Mesenchymal stem cell (in vitro differentiated cells and primary cell): Measurements from ENCODE around the gene FAM163B.
A peak's percentile ranks its signal among the peaks of the same experiment; 100 is the strongest.

Experiments used
- DNase-seq: peaks from one replicate; pipeline ENCODE4 v3.0.0-alpha.2; 2013
- H2AFZ ChIP-seq: one replicate; pipeline ENCODE4 v1.6.1; 2013; ENCODE audit warnings: low read depth, mild to moderate bottlenecking, control low read depth, inconsistent platforms, low read length, moderate library complexity
- H2AK5ac ChIP-seq: 2 replicates; pipeline ENCODE4 v1.6.1; 2013; ENCODE audit warnings: low read length, moderate library complexity, mild to moderate bottlenecking, inconsistent platforms; ENCODE audit not compliant: severe bottlenecking
- H2BK120ac ChIP-seq: one replicate; pipeline ENCODE4 v1.6.1; 2013; ENCODE audit warnings: low read depth, mild to moderate bottlenecking, inconsistent platforms, low read length, moderate library complexity
- H2BK12ac ChIP-seq, 2 experiments: one replicate each; pipeline ENCODE4 v1.6.1; 2013; ENCODE audit warnings: inconsistent platforms in 2 of 2, low read length in 2 of 2, mild to moderate bottlenecking in 2 of 2, moderate library complexity in 2 of 2, control low read depth in 1 of 2
- H2BK15ac ChIP-seq: one replicate; pipeline ENCODE4 v1.6.1; 2013; ENCODE audit warnings: mild to moderate bottlenecking, low read depth, inconsistent platforms; ENCODE audit not compliant: poor library complexity, severe bottlenecking
- H2BK5ac ChIP-seq: 2 replicates; pipeline ENCODE4 v1.6.1; 2013; ENCODE audit warnings: low read depth, mild to moderate bottlenecking, low read length, control low read depth, inconsistent platforms; ENCODE audit not compliant: poor library complexity, severe bottlenecking
- H3K14ac ChIP-seq, 2 experiments: one replicate each; pipeline ENCODE4 v1.6.1; 2013; ENCODE audit warnings: inconsistent platforms in 2 of 2, low read length in 2 of 2, control low read depth in 1 of 2, mild to moderate bottlenecking in 1 of 2, moderate library complexity in 1 of 2
- H3K18ac ChIP-seq, 2 experiments: one replicate each; pipeline ENCODE4 v1.6.1; 2013; ENCODE audit warnings: inconsistent platforms in 2 of 2, low read length in 2 of 2, control low read depth in 1 of 2, low read depth in 1 of 2, mild to moderate bottlenecking in 1 of 2
- H3K23ac ChIP-seq, 2 experiments: one replicate each; pipeline ENCODE4 v1.6.1; 2013; ENCODE audit warnings: inconsistent platforms in 2 of 2, low read length in 2 of 2, mild to moderate bottlenecking in 2 of 2, moderate library complexity in 2 of 2, control low read depth in 1 of 2
- H3K27ac ChIP-seq: 2 replicates; pipeline ENCODE4 v1.5.1; 2013; ENCODE audit warnings: mild to moderate bottlenecking, moderate library complexity, low read length, control low read depth, inconsistent platforms; ENCODE audit not compliant: poor library complexity, severe bottlenecking
- H3K27me3 ChIP-seq, 2 experiments: 2 replicates each; pipeline versions ENCODE4 v1.6.1 to v1.7.0; 2013; ENCODE audit warnings: low read length in 2 of 2, mild to moderate bottlenecking in 2 of 2, moderate library complexity in 2 of 2, control low read depth in 1 of 2, inconsistent platforms in 1 of 2; ENCODE audit not compliant: control insufficient read depth in 1 of 2, insufficient read depth in 1 of 2
- H3K36me3 ChIP-seq, 2 experiments: 2 replicates each; pipeline versions ENCODE4 v1.6.1 to v1.7.0; 2013; ENCODE audit warnings: low read length in 2 of 2, control low read depth in 1 of 2, inconsistent platforms in 1 of 2, low read depth in 1 of 2, mild to moderate bottlenecking in 1 of 2; ENCODE audit not compliant: insufficient read depth in 2 of 2, control insufficient read depth in 1 of 2
- H3K4ac ChIP-seq, 2 experiments: one replicate each; pipeline ENCODE4 v1.6.1; 2013; ENCODE audit warnings: inconsistent platforms in 2 of 2, low read length in 2 of 2, mild to moderate bottlenecking in 2 of 2, moderate library complexity in 2 of 2, control low read depth in 1 of 2, low read depth in 1 of 2
- H3K4me1 ChIP-seq: 2 replicates; pipeline ENCODE4 v1.6.1; 2013; ENCODE audit warnings: low read depth, low read length, control low read depth; ENCODE audit not compliant: control insufficient read depth, insufficient read depth
- H3K4me2 ChIP-seq: 2 replicates; pipeline ENCODE4 v1.6.1; 2013; ENCODE audit warnings: low read length, mild to moderate bottlenecking, inconsistent platforms; ENCODE audit not compliant: poor library complexity, severe bottlenecking
- H3K4me3 ChIP-seq, 2 experiments: 2 replicates each; pipeline versions ENCODE4 v1.5.1 to v1.7.0; 2013; ENCODE audit warnings: low read length in 2 of 2, mild to moderate bottlenecking in 2 of 2, control low read depth in 1 of 2, low read depth in 1 of 2; ENCODE audit not compliant: insufficient read depth in 1 of 2
- H3K79me1 ChIP-seq: replicated peaks from 2 replicates; pipeline ENCODE4 v1.6.1; 2013; ENCODE audit warnings: mild to moderate bottlenecking, control low read depth, low read length, inconsistent platforms; ENCODE audit not compliant: poor library complexity, severe bottlenecking
- H3K9ac ChIP-seq: 2 replicates; pipeline ENCODE4 v1.7.0; 2013; ENCODE audit warnings: mild to moderate bottlenecking, low read length, moderate library complexity
- H3K9me3 ChIP-seq: 2 replicates; pipeline ENCODE4 v1.7.0; 2013; ENCODE audit warnings: mild to moderate bottlenecking, low read length; ENCODE audit not compliant: control insufficient read depth
- H4K8ac ChIP-seq: one replicate; pipeline ENCODE4 v1.6.1; 2013; ENCODE audit warnings: inconsistent platforms, mild to moderate bottlenecking, low read length, moderate library complexity
- H4K91ac ChIP-seq: one replicate; pipeline ENCODE4 v1.6.1; 2013; ENCODE audit warnings: mild to moderate bottlenecking, low read length, inconsistent platforms
- WGBS: methylation state at CpG from one replicate; pipeline ENCODE4 v1.1.7; 2013; ENCODE audit warnings: mixed read lengths; 5-methylcytosine and 5-hydroxymethylcytosine counted together

FAM163B gene

DNA sequence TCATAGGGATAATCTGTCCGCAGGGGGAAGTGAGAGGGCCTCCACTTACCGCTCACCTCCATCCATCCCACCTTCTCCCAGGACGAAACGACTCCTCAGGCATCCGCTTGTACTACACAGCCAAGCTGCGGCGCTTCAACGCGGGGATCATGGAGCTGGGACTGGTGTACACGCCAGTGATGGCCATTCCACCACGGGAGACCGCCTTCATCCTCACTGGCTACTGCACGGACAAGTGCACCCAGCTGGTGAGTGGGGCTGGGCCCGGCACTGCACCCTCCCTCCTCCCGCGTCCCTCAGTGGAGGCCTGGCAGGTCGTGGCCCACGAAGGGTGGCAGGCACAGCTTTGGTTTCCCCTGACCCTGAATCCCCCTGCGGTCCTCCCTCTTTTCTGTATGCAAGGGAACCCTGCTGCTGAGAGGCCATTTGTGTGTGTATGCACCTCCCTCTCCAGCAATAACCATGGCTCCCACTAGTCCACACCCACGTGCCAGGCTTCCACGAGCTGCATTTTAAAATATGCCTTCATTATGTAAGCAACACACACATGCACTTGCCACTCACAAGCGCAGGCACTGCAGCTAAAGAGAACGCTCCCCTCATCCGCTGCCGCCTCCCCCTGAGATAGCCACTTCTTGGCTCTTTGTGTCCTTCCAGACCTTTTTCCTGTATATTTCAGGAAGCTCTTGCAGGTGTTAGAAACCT is 38.7 kb upstream of the FAM163B start:
- H3K36me3 ChIP-seq: no peaks in the 10 kb centered on the region
- H3K27ac ChIP-seq: no peak overlapping the region
- H4K91ac ChIP-seq: peak overlapping the region; percentile 3
- H3K9me3 ChIP-seq: no peaks in the 10 kb centered on the region
- no peak overlapping the region for H3K9ac ChIP-seq
- no peak overlapping the region for H3K18ac ChIP-seq
- no peak overlapping the region for H2AFZ ChIP-seq
- H3K4me3 ChIP-seq: no peak overlapping the region
- no peak overlapping the region for H3K4me2 ChIP-seq
- H2AK5ac ChIP-seq: no peak overlapping the region
- no peak overlapping the region for H2BK12ac ChIP-seq
- no peak overlapping the region for H3K23ac ChIP-seq
- no peak overlapping the region for H4K8ac ChIP-seq
- no peak overlapping the region for H3K4ac ChIP-seq
- 85% methylated on average over 24 of the region's 25 CpGs for WGBS
- no peak overlapping the region for H2BK120ac ChIP-seq
- no peak overlapping the region for H2BK5ac ChIP-seq
- no peak overlapping the region for H2BK15ac ChIP-seq
- peaks cover 68 to 92% of the 10 kb centered on the region in 2 experiments for H3K27me3 ChIP-seq
- no peaks in the 10 kb centered on the region for H3K79me1 ChIP-seq
- H3K4me1 ChIP-seq: no peaks in the 10 kb centered on the region
- DNase-seq: no peak
- H3K14ac ChIP-seq: no peak overlapping the region

DNA sequence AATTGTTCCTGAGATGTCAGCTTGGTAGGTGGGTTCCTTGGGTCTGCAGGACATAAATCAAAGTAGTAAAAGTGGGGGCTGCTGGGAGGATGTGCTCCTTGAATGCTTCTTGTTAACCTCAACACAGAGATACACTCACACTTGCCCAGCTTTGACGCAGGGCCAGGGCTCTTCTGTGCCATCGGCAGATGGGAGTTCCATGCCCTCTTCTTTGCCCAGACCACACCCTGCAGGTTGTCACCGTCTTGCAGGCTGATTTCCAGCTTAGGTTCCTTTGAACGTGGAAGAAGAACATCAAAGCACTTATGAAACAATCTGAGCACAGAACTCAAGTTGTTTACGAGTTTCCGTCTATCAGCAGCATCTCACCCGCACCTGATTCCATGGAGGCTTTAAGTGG is 38.0 kb upstream of the FAM163B start:
- peaks cover 68 to 92% of the 10 kb centered on the region in 2 experiments for H3K27me3 ChIP-seq
- no peak overlapping the region for H2BK15ac ChIP-seq
- no peak overlapping the region for H3K4me3 ChIP-seq
- no peaks in the 10 kb centered on the region for H3K79me1 ChIP-seq
- H3K27ac ChIP-seq: no peak overlapping the region
- no peak overlapping the region for H3K4me2 ChIP-seq
- no peak overlapping the region for H4K91ac ChIP-seq
- H2BK12ac ChIP-seq: no peak overlapping the region
- WGBS: 89% methylated on average over 7 of the region's 7 CpGs
- H2BK5ac ChIP-seq: no peak overlapping the region
- no peaks in the 10 kb centered on the region for H3K4me1 ChIP-seq
- no peak overlapping the region for H2AFZ ChIP-seq
- no peak overlapping the region for H2BK120ac ChIP-seq
- H3K36me3 ChIP-seq: no peaks in the 10 kb centered on the region
- H3K9me3 ChIP-seq: no peaks in the 10 kb centered on the region
- no peak overlapping the region for H3K9ac ChIP-seq
- no peak overlapping the region for H3K18ac ChIP-seq
- DNase-seq: no peak
- H4K8ac ChIP-seq: no peak overlapping the region
- no peak overlapping the region for H3K4ac ChIP-seq
- H3K14ac ChIP-seq: no peak overlapping the region
- no peak overlapping the region for H2AK5ac ChIP-seq
- no peak overlapping the region for H3K23ac ChIP-seq

DNA sequence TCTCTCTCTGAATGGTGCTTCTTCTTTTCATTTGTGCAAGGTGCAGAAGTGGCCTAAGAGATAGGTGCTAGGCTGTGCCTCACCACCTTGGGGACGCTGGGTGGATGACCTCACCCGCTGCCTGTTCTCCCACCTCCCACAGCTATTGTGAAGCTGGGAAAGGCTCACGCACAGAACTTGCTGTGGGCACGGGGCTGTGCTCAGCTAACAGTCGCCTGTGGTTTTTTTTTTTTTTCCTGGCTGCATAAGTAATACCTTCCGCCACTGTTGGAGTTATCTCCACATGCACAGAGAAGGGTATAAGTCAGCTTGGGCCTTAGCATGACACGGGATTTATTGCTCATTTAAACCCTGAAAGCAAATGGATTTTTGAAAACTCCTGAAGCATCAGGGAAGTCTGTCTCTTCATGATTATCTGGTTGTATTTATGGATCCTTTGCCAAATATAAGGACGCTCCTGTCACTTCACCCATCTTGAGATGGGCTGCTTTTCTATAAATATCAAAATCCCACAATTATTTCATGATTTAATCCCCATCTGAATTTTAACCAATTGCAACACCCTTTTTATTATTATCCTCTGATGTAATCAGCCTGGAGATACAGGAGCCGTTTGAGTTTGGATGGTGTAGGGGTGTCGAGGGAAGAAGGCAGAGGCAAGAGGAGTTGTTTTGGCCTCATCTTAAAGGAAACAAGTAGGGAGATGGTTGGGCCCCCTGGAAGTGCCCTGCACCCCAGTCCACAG is 36.0 kb upstream of the FAM163B start:
- H3K4me1 ChIP-seq: no peaks in the 10 kb centered on the region
- 72% methylated on average over 10 of the region's 10 CpGs for WGBS
- no peaks in the 10 kb centered on the region for H3K9me3 ChIP-seq
- no peak overlapping the region for H3K14ac ChIP-seq
- no peak overlapping the region for H3K27ac ChIP-seq
- H2BK15ac ChIP-seq: no peak overlapping the region
- no peak overlapping the region for H2BK12ac ChIP-seq
- H4K91ac ChIP-seq: no peak overlapping the region
- H3K9ac ChIP-seq: no peak overlapping the region
- no peak overlapping the region for H2AK5ac ChIP-seq
- no peaks in the 10 kb centered on the region for H3K36me3 ChIP-seq
- H3K4ac ChIP-seq: no peak overlapping the region
- no peak overlapping the region for H3K23ac ChIP-seq
- no peaks in the 10 kb centered on the region for H3K79me1 ChIP-seq
- no peak overlapping the region for H4K8ac ChIP-seq
- no peak for DNase-seq
- H3K4me3 ChIP-seq: no peak overlapping the region
- H3K4me2 ChIP-seq: no peak overlapping the region
- H2BK120ac ChIP-seq: no peak overlapping the region
- no peak overlapping the region for H2BK5ac ChIP-seq
- H3K18ac ChIP-seq: no peak overlapping the region
- peaks cover 71 to 95% of the 10 kb centered on the region in 2 experiments for H3K27me3 ChIP-seq
- no peak overlapping the region for H2AFZ ChIP-seq

DNA sequence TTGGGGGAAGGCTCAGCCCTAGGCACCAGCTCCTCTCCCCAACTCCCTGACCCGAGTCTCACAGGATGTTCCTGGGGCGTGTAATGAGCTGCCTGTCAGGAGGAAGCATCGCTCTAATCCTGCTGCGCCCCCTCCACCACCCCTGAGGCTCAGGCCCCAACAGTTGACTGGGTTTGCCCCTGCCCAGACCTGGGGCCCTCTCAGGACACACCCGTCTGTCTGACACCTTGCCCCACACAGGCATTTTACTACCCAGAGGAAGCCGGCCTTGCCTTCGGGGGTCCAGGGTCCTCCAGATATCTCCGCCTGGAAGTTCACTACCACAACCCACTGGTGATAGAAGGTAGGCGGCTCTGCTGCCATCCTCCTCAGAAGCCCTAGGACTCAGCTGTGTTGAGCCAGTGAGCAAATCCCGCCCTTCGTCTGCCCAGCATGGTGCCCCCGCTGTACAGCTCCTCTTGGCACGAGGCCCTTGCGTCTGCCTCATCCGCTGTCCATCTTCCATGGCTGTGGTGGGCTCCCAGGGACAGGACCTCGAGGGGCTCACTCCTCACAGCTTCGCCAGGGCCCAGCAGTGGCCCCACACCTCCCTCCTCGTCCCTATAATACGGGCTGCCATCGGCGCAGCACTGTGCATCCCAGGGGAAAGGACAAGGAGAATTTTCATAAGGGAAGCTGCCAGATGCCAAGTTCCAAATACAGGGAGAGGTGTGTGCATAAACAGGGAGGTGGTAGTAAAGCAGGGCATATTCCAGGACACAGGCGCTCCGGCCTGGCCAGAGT is 35.0 kb upstream of the FAM163B start:
- WGBS: 88% methylated on average over 23 of the region's 23 CpGs
- Histone ChIP-seq H4K91ac (no peak overlapping the region), H3K4ac (no peak overlapping the region), H3K9me3 (no peaks in the 10 kb centered on the region), H4K8ac (no peak overlapping the region), H3K27ac (no peak overlapping the region), H2AK5ac (no peak overlapping the region), H3K36me3 (no peaks in the 10 kb centered on the region), H3K9ac (no peak overlapping the region), H2AFZ (no peak overlapping the region), H3K18ac (no peak overlapping the region), H3K4me2 (no peak overlapping the region), H2BK5ac (no peak overlapping the region), H3K4me3 (no peak overlapping the region), H2BK120ac (no peak overlapping the region), H3K4me1 (no peaks in the 10 kb centered on the region), H3K27me3 (peaks cover 72 to 95% of the 10 kb centered on the region in 2 experiments), H3K79me1 (no peaks in the 10 kb centered on the region), H2BK12ac (no peak overlapping the region), H2BK15ac (no peak overlapping the region), H3K23ac (no peak overlapping the region), H3K14ac (no peak overlapping the region)
- DNase-seq: no peak
